Right atrium auricular region (tissue), 2 donors: ENCODE results near the gene CLEC4G. TPM values are rescaled to one million over a fixed set of nuclear protein-coding genes. Genes with fewer than 3 reads are reported as not detected.
"Not testable (repeated sequence)": the region's sequence is repeated elsewhere in the genome, so short reads cannot be mapped to it uniquely, and the experiment has no call there.

ENCODE experiments used
- DNase-seq: peaks from one replicate; pipeline ENCODE4 v3.0.0-alpha.2; 2019; ENCODE audit warnings: low spot score
- H3K27ac ChIP-seq, 2 donors: fragments of 200-600 bp; sonication (generic); 1 replicate in 1 of 2; 2 replicates in 1 of 2; pipeline ENCODE4 v1.5.1; 2016 to 2019
- H3K27me3 ChIP-seq, 2 donors: fragments of 200-600 bp; sonication (generic); one replicate each; pipeline versions ENCODE4 v1.5.1 to v1.6.0; 2017 to 2019
- H3K36me3 ChIP-seq: fragments of 200-600 bp; sonication (generic); one replicate; pipeline ENCODE4 v1.5.1; 2016
- H3K4me1 ChIP-seq, 2 donors: fragments of 200-600 bp; sonication (generic); one replicate each; pipeline versions ENCODE4 v1.5.1 to v1.6.0; 2017 to 2019
- H3K4me3 ChIP-seq, 2 donors: fragments of 200-600 bp; sonication (generic); 1 replicate in 1 of 2; 2 replicates in 1 of 2; pipeline ENCODE4 v1.5.1; 2017 to 2019; ENCODE audit warnings: mild to moderate bottlenecking in 1 of 2, moderate library complexity in 1 of 2
- H3K9me3 ChIP-seq, 2 donors: fragments of 200-600 bp; sonication (generic); one replicate each; pipeline ENCODE4 v1.5.1; 2019
- CTCF ChIP-seq, 2 donors: fragments of 200-600 bp; sonication (generic); IDR thresholded peaks; one replicate each; pipeline ENCODE4 v1.5.1; 2019; ENCODE audit warnings: antibody characterized with exemption in 2 of 2
- total RNA-seq, 2 donors: library from RNA; depleted of rRNA; stranded (reverse); fragments of >200 nt; gene quantifications; one replicate each; pipeline ENCODE4 v1.1.0, GENCODE V29; 2016

CLEC4G gene
- total RNA-seq, 2 donors from 2014 or later, result 0.55 TPM; not detected in 1

- Histone ChIP-seq H3K9me3 (peaks cover 0 to 5% of the 10 kb centered on the region in 2 donors), H3K4me1 (no peaks in the 10 kb centered on the region)
- DNase-seq, result no peak
Observed at GRCh38 chr19:7751157-7751783, 19.4 kb upstream of the CLEC4G start.

GRCh38 chr19:7748756-7749155, 16.8 kb upstream of the CLEC4G start:
- H3K4me3 ChIP-seq, result no peak overlapping the region
- H3K36me3 ChIP-seq, result no peaks in the 10 kb centered on the region
- DNase-seq, result no peak
- no peak overlapping the region for H3K27ac ChIP-seq
- TF ChIP-seq CTCF (IDR thresholded peaks at IDR 0.05), result no peak
- H3K9me3 ChIP-seq, result no peaks in the 10 kb centered on the region
- no peaks in the 10 kb centered on the region for H3K27me3 ChIP-seq
- H3K4me1 ChIP-seq, result no peaks in the 10 kb centered on the region

More at GRCh38 chr19:7751157-7751783, 19.4 kb upstream of the CLEC4G start:
- no peak overlapping the region for H3K4me3 ChIP-seq
- H3K27ac ChIP-seq, result no peak overlapping the region
- no peak for TF ChIP-seq CTCF (IDR thresholded peaks at IDR 0.05)
- H3K36me3 ChIP-seq, result no peaks in the 10 kb centered on the region
- H3K27me3 ChIP-seq, result no peaks in the 10 kb centered on the region

DNA sequence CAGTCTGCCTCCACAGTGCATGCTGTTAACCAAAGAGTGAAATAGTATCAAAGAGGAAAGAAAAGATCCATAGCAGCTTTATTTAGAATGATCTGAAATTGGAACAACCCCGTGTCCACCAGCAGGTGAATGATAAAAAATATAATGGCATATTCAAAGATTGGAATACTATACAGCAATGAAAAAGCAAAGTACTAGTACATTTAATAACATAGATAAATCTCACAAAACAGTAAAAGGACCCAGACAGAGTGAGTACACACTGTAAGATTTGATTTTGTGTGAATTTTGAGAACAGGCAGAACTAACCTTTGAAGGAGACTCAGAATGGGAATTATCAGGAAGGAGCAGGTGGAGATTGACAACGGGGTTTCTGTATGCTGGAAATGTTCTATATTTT, 16.3 kb upstream of the CLEC4G start:
- H3K36me3 ChIP-seq, result no peaks in the 10 kb centered on the region
- no peaks in the 10 kb centered on the region for H3K4me1 ChIP-seq
- no peak overlapping the region for H3K4me3 ChIP-seq
- no peaks in the 10 kb centered on the region for H3K9me3 ChIP-seq
- TF ChIP-seq CTCF (IDR thresholded peaks at IDR 0.05), result no peak
- no peak overlapping the region for H3K27ac ChIP-seq
- H3K27me3 ChIP-seq, result no peaks in the 10 kb centered on the region
- no peak for DNase-seq

GRCh38 chr19:7746903-7747884, 15.3 kb upstream of the CLEC4G start, which contains the start of gene CD209:
Gene CD209, minus strand, starts transcription at chr19:7747534. Its CDS starts 23 bp downstream, at chr19:7747511.
- Histone ChIP-seq H3K4me1 (no peaks in the 10 kb centered on the region), H3K4me3 (no peak within 1 kb of the TSS), H3K27me3 (no peaks in the 10 kb centered on the region), H3K36me3 (no peaks in the 10 kb centered on the region), H3K9me3 (no peaks in the 10 kb centered on the region), H3K27ac (no peak within 1 kb of the TSS)
- DNase-seq, result no peak
- no peak for TF ChIP-seq CTCF (IDR thresholded peaks at IDR 0.05)

DNA sequence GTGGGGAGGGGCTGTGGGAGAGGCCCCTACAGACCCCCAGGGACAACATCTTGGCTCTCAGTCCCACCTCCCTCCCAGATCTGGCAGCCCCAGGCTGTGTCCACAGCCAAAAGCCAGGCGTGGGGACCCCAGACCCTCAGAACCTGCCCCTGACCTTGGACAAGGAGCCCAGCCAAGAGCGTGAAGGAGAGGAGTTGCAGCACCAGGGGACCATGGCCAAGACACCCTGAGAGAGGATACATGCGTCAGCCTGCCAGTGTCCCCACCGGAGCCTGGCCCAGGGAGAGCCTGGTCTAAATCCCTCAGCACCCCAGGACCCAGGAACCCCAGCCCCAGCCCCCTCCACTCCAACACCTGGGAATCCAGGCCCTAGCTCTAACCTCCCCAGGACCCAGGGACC, 14.4 kb upstream of the CLEC4G start:
- not testable (repeated sequence) for H3K9me3 ChIP-seq, H3K27me3 ChIP-seq

More for the DNA sequence above, 14.4 kb upstream of the CLEC4G start:
- not testable (repeated sequence) for H3K4me1 ChIP-seq, H3K4me3 ChIP-seq, H3K36me3 ChIP-seq, DNase-seq, H3K27ac ChIP-seq
